ENCODE results near the gene MYMK.
"Not testable (repeated sequence)": the region's sequence is repeated elsewhere in the genome, so short reads cannot be mapped to it uniquely, and the experiment has no call there.

MYMK gene, protein sequence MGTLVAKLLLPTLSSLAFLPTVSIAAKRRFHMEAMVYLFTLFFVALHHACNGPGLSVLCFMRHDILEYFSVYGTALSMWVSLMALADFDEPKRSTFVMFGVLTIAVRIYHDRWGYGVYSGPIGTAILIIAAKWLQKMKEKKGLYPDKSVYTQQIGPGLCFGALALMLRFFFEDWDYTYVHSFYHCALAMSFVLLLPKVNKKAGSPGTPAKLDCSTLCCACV

DNA sequence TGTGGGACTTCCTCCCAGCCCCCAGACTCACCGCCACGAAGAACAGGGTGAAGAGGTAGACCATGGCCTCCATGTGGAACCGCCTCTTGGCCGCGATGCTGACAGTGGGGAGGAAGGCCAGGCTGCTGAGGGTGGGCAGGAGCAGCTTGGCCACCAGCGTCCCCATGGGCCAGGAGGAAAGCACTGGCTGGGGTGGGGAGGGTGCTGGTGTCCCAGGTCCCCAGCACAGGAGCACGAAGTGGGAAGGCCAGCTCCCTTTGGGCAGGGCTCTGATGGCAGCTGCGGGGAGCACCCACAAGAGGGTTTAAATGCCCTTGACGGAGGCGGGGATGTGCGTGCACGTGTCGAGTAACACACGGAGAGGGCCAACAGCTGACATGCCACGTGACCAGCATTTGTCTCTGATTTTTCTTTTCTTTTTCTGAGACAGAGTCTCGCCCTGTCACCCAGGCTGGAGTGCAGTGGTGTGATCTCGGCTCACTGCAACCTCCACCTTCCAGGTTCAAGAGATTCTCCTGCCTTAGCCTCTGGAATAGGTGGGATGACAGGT lies at the start of gene MYMK:
TSS of gene MYMK (minus strand) at position 281 of the 550 bp plus-strand sequence. CDS start at position 166, 115 bp downstream.
- no peak for DNase-seq (ENCODE audit: low read depth in 2 of 3, low spot score in 1 of 3)

DNA sequence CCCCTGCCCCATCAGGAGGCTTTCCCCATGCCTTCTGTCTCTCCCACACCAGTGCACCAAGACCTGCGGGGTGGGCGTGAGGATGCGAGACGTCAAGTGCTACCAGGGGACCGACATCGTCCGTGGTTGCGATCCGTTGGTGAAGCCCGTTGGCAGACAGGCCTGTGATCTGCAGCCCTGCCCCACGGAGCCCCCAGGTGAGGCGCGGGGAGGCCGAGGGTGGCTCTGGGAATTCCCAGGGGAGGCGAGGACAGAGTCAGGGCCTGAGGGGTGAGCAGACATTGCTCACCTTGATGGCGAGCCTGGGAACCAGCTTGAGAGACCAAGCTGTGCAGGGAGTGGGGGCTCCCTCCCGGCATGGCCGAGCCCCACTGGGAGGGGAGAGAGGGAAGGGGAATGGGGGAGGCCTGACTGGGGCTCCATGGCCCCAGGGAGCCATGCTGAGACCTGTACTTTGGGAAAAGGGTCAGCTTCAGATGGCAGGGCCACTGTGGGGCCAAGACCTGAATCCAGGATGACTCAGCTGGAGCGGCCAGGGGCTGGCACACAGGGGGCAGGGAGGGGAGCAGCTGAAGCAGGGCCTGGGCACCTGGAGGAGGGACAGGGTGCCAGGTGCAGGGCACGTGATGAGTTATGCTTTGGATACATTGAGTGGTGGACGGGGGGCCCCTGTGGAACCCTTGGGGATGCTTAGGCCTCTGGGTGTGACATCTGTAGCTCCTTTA lies 49.2 kb upstream of the MYMK start:
- DNase-seq (ENCODE audit: low read depth in 2 of 3, low spot score in 1 of 3) = no peak

DNA sequence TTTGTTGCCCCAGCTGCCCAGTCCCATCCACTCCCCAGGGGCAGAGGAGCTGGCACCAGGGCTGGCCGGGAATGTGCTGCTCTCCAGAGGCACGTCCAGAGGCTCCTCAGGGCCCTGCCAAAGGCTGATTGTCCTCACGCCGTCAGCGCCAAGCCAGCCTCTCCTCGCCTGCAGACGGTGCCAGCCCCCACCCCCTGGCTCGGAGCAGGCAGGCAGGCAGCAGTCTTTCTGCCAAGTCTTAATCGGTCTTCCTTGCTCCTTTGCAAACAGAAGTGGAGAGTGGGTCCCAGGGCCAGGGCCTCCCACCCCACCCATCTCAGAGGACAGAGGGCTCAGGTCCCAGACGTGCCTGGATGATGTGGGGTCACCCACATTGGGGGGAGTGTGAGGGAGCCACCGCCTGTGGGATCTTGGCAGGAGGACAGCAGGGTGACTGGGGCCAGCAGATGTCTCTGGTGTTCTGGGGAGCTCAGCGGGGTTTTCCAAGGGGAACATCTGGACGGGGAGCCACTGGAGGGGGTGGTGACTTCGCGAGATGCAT lies 48.1 kb upstream of the MYMK start:
- no peak for DNase-seq (ENCODE audit: low read depth in 2 of 3, low spot score in 1 of 3)

DNA sequence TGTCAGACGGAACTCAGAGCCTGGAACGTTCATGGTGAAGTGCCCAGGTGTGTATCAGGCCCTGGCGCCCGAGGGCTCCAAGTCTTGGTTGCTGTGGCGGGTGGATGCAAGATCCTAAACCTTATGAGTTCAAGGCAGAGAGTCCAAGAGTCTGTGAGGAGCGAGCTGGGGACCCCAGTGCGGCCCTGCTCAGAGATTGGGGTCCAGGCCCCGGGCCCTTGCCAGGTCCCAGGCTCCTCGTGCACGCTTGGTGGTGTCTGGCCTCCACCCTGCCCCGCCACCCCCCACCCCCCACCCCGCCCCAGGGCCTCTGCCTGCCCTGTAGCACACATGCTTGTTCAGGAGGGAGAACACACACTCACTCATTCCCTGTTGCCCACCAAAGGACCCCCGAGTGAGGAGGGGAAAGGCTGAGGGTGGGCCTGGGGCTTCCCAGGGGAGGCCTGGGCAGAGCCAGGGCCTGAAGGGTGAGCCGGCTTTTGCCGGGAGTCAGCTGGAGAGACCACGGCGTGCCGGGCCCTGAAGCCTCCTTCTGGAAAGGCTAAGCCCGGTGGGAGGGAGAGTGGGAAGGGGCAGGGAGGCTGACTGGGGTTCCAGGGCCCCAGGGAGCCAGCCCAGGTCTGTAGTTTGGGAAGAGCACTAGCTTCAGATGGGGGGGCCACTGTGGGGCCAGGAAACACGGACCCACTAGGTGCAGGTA lies 47.3 kb upstream of the MYMK start:
- DNase-seq (ENCODE audit: low read depth in 2 of 3, low spot score in 1 of 3) = no peak

DNA sequence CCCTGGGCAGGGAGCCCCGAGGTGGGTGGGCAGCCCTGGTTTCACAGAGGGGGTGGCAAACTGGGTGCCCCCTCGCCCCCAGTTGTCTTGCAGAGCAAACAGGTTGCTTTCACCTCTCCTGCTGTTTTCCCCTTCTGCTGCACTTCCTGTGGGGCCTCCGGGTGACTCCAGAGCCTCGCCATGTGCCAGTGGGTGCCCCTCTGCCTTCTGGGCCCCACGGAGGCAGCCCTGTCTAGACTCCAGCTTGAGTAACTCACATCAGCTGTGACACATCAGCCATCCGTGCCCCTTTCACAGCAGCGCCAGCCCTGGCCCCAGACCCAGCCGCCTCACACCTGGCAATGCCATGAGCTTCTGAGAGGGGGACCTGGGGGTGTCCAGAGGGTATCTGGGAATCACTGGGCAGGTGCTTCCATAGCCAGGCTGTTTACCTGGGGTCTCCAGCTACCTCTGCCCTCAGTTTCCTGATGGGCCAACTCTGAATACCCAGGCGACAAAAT lies 46.7 kb upstream of the MYMK start:
- no peak for DNase-seq (ENCODE audit: low read depth in 2 of 3, low spot score in 1 of 3)

DNA sequence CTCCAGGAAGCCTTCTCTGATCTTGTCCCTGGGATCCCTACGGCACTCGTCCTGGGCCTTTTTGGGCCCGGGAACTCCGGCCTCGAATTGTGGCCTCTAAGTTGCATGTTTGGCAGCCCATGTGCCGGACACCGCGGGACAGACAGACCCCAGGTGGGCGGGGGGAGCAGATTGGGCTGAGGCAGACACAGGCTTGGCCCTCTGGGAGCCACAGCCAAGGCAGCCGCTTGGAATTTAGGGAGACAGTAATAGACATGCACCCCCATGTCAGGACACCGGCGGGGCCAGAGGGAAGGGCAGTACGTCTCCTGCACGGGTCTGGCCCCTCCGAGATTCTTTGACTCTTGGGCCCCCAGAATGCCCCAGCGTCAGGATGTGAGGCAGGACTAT lies 45.9 kb upstream of the MYMK start:
- DNase-seq (ENCODE audit: low read depth in 2 of 3, low spot score in 1 of 3) = no peak

DNA sequence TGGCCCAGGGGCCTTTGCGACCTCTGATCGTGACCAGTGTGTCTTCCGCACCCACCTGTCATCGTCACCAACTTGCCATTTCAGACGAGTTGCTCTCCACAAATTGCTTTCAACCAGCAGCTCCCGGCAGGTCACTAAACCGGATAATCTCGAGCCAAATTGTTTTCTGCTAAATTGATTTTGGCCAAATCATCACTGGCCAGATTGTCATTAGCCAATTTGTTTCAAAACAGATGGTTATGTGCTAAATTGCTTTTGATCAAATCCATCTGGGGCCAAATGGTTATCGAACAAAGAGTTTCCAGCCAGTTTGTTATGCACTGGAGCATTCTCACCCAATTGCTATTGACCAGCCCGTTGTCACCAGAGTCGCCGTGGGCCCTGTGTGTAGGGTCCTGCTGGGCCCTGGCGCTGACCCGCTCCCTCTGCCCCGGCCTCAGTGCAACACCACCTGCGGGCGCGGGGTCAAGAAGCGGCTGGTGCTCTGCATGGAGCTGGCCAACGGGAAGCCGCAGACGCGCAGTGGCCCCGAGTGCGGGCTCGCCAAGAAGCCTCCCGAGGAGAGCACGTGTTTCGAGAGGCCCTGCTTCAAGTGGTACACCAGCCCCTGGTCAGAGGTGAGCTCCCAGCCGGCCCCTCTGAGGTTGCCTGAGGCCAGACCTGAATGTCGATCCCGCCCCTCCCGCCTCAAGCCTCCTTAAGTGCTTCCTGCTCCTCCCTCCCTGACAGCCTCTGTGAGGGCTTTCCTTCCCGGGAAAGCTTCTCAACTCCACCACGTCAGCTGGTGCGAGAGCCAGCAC lies 45.3 kb upstream of the MYMK start:
- no peak for DNase-seq (ENCODE audit: low read depth in 2 of 3, low spot score in 1 of 3)

DNA sequence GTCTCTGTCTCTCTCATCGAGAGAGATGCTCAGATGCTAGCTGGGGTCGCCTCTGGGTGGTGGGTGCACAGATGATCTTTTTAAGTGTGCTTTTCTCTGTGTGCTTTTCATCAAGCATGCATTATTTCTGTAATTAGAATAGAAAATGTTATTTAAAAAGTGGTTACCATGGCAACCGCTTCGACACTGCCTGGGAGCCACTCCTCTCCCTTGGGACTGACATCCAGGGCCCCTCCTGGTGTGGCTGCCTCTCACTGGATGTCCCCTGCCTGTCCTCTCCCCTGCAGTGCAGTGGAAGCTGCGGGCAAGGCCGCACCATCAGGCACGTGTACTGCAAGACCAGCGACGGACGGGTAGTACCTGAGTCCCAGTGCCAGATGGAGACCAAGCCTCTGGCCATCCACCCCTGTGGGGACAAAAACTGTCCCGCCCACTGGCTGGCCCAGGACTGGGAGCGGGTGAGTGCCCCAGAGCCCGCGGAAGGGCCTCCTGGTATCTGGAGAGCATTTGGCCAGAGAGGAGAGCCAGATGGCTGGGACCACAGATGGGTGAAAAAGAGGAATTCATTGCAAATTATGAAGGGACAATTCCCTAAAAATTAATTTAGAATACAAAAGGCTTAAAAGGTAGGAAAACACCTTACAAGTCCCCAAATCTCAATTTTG lies 44.5 kb upstream of the MYMK start:
- no peak for DNase-seq (ENCODE audit: low read depth in 2 of 3, low spot score in 1 of 3)

DNA sequence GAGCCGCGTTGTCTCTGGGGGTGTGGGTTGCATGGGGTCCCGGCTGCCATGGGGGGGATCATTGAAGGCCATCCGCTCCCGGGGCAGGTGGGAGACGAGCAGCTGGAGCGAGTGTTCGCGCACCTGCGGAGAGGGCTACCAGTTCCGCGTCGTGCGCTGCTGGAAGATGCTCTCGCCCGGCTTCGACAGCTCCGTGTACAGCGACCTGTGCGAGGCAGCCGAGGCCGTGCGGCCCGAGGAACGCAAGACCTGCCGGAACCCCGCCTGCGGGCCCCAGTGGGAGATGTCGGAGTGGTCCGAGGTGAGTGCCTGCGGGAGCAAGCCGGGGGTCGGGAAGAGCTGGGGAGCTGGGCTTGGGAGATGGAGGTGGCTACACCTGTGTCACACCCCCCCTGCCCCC lies 43.4 kb upstream of the MYMK start:
- DNase-seq (ENCODE audit: low read depth in 2 of 3, low spot score in 1 of 3) = no peak

DNA sequence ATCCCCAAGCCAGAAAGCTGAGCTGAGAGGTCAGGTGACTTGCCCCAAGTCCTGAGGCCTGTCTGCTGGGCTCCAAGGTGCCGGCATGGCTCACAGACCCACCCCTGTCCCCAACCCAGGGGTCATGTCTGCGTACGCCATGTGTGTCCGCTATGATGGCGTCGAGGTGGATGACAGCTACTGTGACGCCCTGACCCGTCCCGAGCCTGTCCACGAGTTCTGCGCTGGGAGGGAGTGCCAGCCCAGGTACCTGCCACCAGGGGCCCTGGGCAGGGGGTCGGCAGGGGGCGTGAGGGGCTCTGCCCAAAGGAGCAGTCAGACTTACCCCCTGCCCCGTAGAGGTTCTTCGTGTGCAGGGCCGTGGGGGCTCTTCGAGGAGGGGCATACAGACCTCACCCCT lies 42.1 kb upstream of the MYMK start:
- DNase-seq (ENCODE audit: low read depth in 2 of 3, low spot score in 1 of 3) = no peak

DNA sequence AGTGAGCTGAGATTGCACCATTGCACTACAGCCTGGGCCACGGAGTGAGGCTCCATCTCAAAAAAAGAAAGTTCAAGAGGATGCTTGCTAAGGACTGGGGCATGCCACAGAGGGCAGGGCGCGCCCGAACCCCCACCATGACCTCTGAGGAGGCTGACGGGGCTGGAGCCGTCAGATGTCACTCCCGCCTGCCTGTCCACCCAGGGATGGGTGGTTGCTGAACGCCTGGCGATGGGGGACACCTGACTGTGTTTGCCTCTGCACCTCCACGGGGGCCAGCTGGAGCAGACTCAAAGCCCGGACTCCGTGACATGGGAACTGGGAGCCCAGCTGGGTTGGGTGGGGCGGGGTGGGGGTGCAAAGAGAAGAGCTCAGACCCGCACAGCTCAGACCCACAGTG lies 41.6 kb upstream of the MYMK start:
- DNase-seq (ENCODE audit: low read depth in 2 of 3, low spot score in 1 of 3) = no peak

DNA sequence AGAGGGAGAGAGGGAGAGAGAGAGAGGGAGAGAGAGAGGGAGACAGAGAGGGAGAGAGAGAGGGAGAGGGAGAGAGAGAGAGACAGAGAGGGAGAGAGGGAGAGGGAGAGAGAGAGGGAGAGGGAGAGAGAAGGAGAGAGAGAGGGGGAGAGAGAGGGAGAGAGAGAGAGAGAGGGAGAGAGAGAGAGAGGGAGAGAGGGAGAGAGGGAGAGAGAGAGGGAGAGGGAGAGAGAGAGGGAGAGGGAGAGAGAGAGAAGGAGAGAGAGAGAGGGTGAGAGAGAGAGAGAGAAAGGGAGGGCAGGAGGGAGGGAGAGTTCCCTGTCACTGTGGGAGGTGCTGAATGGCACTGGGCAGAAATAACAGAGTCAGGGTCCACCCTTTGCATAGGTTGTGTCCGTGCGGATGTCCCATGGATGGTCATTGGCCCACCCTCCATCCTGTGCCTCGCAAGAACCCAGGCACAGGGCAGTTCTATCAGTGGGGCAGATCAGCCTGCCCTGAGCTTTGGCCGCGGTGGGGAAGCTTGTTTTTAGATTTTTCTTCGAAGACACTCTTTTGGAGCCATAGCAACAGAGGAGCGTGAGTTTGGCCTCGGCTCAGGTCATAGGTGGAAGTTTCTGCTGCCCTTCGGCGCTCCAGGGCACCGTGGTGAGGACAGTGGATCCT lies 39.8 kb upstream of the MYMK start:
- DNase-seq (ENCODE audit: low read depth in 2 of 3, low spot score in 1 of 3) = no peak

DNA sequence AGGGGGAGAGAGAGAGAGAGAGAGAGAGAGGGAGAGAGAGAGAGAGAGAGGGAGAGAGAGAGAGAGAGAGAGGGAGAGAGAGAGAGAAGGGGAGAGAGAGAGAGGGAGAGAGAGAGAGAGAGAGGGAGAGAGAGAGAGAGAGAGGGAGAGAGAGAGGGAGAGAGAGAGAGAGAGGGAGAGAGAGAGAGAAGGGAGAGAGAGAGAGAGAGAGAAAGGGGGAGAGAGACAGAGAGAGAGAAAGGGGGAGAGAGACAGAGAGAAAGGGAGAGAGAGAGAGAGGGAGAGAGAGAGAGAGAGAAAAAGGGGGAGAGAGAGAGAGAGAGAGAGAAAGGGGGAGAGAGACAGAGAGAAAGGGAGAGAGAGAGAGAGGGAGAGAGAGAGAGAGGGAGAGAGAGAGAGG lies 39.1 kb upstream of the MYMK start:
- not testable (repeated sequence) for DNase-seq (ENCODE audit: low read depth in 2 of 3, low spot score in 1 of 3)

DNA sequence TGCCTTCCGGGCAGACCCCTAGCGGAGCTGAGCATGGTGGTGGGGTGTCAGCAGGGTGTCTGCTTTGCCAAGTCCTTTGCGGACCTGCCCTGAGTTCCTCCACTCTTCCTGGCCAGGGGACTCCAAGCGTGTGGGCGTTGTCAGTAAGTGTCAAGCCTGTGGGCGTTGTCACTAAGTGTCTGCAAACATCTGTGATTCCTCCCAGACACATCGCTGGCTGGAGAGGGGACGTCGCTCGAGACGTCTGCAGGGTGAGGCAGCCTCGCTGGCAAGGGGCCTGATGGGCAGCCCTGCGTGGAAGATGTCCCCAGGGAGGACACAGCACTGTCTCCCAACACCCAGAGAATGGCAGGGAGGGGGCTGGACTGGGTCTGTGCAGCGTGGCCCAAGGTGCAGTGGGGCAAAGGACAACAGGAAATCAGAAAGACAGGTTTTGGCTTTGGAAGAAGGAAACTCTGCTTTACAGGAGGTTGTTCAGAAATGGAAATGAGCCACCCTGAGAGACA lies 38.6 kb upstream of the MYMK start:
- DNase-seq (ENCODE audit: low read depth in 2 of 3, low spot score in 1 of 3) = no peak

DNA sequence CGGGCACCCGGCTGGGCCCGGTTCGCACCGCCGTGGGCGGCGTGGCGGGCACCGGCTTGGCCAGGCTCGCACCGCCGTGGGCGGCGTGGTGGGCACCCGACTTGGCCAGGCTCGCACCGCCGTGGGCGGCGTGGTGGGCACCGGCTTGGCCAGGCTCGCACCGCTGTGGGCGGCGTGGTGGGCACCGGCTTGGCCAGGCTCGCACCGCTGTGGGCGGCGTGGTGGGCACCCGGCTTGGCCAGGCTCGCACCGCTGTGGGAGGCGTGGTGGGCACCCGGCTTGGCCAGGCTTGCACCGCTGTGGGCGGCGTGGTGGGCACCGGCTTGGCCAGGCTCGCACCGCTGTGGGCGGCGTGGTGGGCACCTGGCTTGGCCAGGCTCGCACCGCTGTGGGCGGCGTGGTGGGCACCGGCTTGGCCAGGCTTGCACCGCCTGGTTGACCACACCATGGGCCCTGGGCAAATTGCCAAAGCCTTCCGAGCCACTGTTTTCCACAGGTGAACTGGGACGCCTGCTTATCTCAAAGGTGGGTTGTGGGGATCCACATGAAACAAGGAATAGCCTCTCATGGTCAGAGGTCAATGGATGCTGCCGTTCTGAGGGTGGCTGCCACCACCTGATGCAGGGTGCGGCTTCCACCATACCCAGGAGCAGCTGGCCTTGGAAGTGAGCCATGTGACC lies 38.0 kb upstream of the MYMK start:
- no peak for DNase-seq (ENCODE audit: low read depth in 2 of 3, low spot score in 1 of 3)

DNA sequence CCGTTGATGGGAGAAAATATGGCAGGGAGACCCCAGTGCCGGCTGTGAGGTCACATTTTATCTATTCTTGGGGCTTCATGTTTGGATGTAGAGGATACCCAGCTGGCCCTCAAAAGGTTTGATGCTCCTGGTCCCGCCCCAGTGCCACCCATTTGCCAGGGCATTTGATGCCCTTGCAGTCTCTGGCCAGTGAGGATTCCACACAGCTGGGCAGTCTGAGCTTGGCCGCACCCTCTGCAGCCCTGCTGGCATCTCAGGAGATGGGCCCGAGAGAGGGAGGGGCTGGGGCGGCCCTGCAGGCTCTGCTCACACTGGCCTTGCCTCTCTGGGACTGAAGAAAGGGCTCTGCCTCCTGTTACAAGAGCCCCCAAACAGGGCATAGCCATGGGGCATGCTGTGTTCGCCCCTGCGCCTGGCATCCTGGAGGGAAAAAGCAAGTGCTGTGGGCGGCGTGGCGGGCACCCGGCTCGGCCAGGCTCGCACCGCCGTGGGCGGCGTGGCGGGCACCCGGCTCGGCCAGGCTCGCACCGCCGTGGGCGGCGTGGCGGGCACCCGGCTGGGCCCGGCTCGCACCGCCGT lies 37.3 kb upstream of the MYMK start:
- DNase-seq (ENCODE audit: low read depth in 2 of 3, low spot score in 1 of 3) = no peak

DNA sequence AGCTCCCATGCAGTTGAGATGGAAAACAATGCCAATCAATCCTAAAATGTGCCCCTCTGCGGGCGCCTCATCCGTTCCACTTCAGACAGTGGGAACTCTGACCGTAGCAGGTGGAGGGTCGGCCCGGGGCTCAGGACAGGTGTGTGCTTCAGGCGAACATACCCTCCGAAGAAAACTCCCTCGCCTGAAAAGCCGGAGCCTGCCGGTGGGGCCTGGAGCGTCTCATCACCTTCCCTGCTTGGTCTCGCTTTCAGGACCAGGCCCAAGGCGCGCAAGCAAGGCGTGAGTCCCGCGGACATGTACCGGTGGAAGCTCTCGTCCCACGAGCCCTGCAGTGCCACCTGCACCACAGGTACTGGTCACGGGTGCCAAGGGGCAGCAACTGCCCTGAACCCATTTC lies 36.2 kb upstream of the MYMK start:
- DNase-seq (ENCODE audit: low read depth in 2 of 3, low spot score in 1 of 3) = no peak

DNA sequence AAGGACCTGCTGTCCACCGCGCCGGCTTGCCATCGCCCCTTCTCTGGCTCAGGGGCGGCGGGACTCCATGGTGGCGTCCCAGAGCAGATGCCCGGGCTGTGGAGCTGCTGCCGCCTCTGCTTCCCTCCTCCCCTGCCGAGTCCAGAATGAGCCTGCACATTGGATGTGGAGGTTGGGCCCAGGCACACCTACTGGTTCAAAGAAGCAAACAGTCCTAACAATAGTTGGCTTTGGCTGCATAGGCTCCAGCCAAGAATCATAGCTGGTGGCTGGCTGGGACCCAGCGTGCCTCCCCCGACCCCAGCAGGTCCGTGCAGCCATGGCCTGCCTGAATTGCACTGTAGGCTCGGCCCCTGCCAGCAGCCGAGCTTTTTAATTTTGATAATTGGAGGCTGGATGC lies 35.6 kb upstream of the MYMK start:
- DNase-seq (ENCODE audit: low read depth in 2 of 3, low spot score in 1 of 3) = no peak

All from stimulated activated CD4-positive, alpha-beta T cell treated with anti-CD3 and anti-CD28 coated beads, Interleukin-12 subunit alpha, Interleukin-12 subunit beta, amount 100 ng/mL, for 48 hours (primary cell).